Smooth muscle cell (in vitro differentiated cells): ENCODE measurements around the gene GPR176. TPM values are rescaled to one million over a fixed set of nuclear protein-coding genes. Genes with fewer than 3 reads are reported as not detected.

Experiments
- DNase-seq: peaks from one replicate; lab custom pipeline; 2025; ENCODE audit not compliant: unreplicated experiment; lab: John Stamatoyannopoulos, UW
- H2AFZ ChIP-seq: fragments of 200-600 bp; sonication (generic); 2 replicates; pipeline ENCODE4 v1.6.0; 2016; ENCODE audit warnings: antibody characterized with exemption, low read depth, mild to moderate bottlenecking
- H3F3A ChIP-seq: fragments of 200-600 bp; sonication (generic); 2 replicates; pipeline ENCODE4 v1.6.0; 2017; ENCODE audit warnings: antibody characterized with exemption, low read depth
- H3K27ac ChIP-seq: fragments of 200-600 bp; sonication (generic); 2 replicates; pipeline ENCODE4 v1.5.1; 2016; ENCODE audit warnings: low read depth, mild to moderate bottlenecking
- H3K27me3 ChIP-seq: fragments of 200-600 bp; sonication (generic); 2 replicates; pipeline ENCODE4 v1.6.1; 2016; ENCODE audit warnings: low read depth, mild to moderate bottlenecking
- H3K36me3 ChIP-seq: fragments of 200-600 bp; sonication (generic); 2 replicates; pipeline ENCODE4 v1.5.1; 2016; ENCODE audit warnings: low read depth
- H3K4me1 ChIP-seq: fragments of 200-600 bp; sonication (generic); 2 replicates; pipeline ENCODE4 v1.5.1; 2016; ENCODE audit warnings: low read depth
- H3K4me2 ChIP-seq: fragments of 200-600 bp; sonication (generic); 2 replicates; pipeline ENCODE4 v1.6.0; 2016; ENCODE audit warnings: mild to moderate bottlenecking
- H3K4me3 ChIP-seq: fragments of 200-600 bp; sonication (generic); 2 replicates; pipeline ENCODE4 v1.5.1; 2016; ENCODE audit warnings: mild to moderate bottlenecking
- H3K79me2 ChIP-seq: fragments of 200-600 bp; sonication (generic); 2 replicates; pipeline ENCODE4 v1.6.0; 2016; ENCODE audit warnings: low read depth, mild to moderate bottlenecking
- H3K9ac ChIP-seq: fragments of 200-600 bp; sonication (generic); 2 replicates; pipeline ENCODE4 v1.6.0; 2016; ENCODE audit warnings: low read depth
- H3K9me3 ChIP-seq: fragments of 200-600 bp; sonication (generic); replicated peaks from 2 replicates; pipeline ENCODE4 v1.5.1; 2016; ENCODE audit warnings: low read depth
- H4K20me1 ChIP-seq: fragments of 200-600 bp; sonication (generic); 2 replicates; pipeline ENCODE4 v1.6.0; 2016; ENCODE audit warnings: low read depth
- WGBS: methylation state at CpG from one replicate; pipeline ENCODE4 v1.1.7; 2016; ENCODE audit warnings: low lambda C conversion rate; 5-methylcytosine and 5-hydroxymethylcytosine counted together
- polyA plus RNA-seq: library from polyadenylated mRNA; unstranded; fragments of >200 nt; fragmentation: Nextera tagmentation; extraction: Ambion mirVana; gene quantifications from 2 replicates; pipeline ENCODE4 v1.2.1, GENCODE V29; 2016
- total RNA-seq: library from RNA; depleted of rRNA; stranded (reverse); fragments of >200 nt; gene quantifications from 2 replicates; pipeline ENCODE4 v1.2.3, GENCODE V29; 2014
- TF ChIP-seq, protein P1 (sequence below): fragments of 200-600 bp; sonication (generic); IDR thresholded peaks from 2 replicates; pipeline ENCODE4 v1.5.1; 2017; ENCODE audit warnings: borderline replicate concordance, mild to moderate bottlenecking, antibody characterized with exemption; ENCODE audit not compliant: insufficient read depth, poor library complexity, severe bottlenecking

The GPR176 gene
- total and polyA plus RNA-seq, 2 experiments from 2014 or later = 20.0 to 22.4 TPM

DNA sequence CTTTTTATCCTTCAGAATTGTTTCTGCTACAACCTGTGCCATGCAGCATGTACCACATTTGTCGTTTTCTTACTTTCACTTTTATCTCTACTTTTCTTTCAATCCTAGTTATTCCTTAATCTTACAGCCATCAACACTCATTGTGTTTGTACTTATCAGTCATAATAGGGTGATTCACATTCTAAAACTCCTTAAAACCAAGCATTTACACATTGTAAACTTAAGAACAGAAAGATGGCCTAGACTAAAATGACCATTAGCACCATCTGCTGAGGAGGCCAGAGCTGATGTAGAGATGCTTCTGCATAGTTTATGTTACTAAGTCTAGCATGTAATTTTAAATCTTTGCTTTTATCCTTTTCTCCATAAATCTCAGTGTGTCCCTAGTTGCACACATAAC is 39.3 kb upstream of the GPR176 start:
- TF ChIP-seq, protein P1, sequence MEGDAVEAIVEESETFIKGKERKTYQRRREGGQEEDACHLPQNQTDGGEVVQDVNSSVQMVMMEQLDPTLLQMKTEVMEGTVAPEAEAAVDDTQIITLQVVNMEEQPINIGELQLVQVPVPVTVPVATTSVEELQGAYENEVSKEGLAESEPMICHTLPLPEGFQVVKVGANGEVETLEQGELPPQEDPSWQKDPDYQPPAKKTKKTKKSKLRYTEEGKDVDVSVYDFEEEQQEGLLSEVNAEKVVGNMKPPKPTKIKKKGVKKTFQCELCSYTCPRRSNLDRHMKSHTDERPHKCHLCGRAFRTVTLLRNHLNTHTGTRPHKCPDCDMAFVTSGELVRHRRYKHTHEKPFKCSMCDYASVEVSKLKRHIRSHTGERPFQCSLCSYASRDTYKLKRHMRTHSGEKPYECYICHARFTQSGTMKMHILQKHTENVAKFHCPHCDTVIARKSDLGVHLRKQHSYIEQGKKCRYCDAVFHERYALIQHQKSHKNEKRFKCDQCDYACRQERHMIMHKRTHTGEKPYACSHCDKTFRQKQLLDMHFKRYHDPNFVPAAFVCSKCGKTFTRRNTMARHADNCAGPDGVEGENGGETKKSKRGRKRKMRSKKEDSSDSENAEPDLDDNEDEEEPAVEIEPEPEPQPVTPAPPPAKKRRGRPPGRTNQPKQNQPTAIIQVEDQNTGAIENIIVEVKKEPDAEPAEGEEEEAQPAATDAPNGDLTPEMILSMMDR = no peak
- WGBS = 69% methylated on average over 1 of the region's 1 CpG
- H3F3A ChIP-seq = no peaks in the 10 kb centered on the region
- no peak overlapping the region for H2AFZ ChIP-seq
- H3K9ac ChIP-seq = no peak overlapping the region
- no peaks in the 10 kb centered on the region for H3K9me3 ChIP-seq
- H3K4me2 ChIP-seq = no peak overlapping the region
- no peak overlapping the region for H3K4me3 ChIP-seq
- H3K79me2 ChIP-seq = no peaks in the 10 kb centered on the region
- DNase-seq = no peak
- H4K20me1 ChIP-seq = no peaks in the 10 kb centered on the region
- H3K36me3 ChIP-seq = peaks cover 48% of the 10 kb centered on the region
- no peaks in the 10 kb centered on the region for H3K27me3 ChIP-seq
- H3K4me1 ChIP-seq = no peaks in the 10 kb centered on the region
- no peak overlapping the region for H3K27ac ChIP-seq

DNA sequence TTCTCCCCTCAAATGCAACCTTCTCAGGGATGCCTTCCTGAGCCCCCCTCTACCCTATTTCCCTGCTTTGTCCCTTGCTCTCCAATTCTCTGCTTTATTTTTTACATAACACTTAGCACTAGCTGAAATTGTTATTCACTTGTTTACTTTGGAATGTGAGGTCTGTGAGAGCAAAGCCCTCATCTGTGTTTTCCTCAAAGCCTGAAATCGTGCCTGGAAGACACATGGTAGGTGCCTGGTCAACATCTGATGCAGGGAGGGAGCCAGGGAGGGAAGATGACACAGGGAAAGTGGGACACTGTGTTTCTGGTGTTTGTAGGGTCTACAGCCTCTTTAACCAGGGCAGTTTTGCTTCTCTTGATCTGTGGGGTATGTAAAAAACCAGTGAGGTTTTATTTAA is 37.4 kb upstream of the GPR176 start:
- WGBS = 72% methylated on average over 1 of the region's 1 CpG
- DNase-seq = no peak
- Histone ChIP-seq H3K4me2 (no peak overlapping the region), H3K79me2 (no peaks in the 10 kb centered on the region), H3K9me3 (no peaks in the 10 kb centered on the region), H3K36me3 (peaks cover 54% of the 10 kb centered on the region), H3K9ac (no peak overlapping the region), H2AFZ (no peak overlapping the region), H3K4me1 (no peaks in the 10 kb centered on the region), H3K4me3 (no peak overlapping the region), H3K27me3 (no peaks in the 10 kb centered on the region), H3F3A (no peaks in the 10 kb centered on the region), H4K20me1 (no peaks in the 10 kb centered on the region), H3K27ac (no peak overlapping the region)
- TF ChIP-seq, protein P1 = no peak

DNA sequence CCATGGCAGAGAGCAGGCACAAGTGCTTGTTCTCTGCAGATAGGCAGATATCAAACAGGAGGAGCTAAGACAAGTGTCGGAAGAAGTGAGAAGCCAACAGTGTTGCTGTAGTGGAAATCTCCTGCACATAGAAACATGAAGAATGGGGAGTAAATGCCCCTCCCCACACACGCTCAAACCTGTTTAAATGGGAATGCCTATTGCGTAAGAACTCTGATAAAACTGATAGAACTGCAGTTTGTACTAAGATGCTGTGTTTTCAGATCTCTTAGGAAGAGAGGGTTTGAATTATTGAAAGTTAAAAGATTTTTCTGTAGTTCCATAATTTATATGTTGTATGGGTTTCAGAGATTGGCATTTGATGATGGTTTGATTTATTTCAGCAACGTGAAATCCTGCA is 33.5 kb upstream of the GPR176 start:
- 81% methylated on average over 4 of the region's 4 CpGs for WGBS
- Histone ChIP-seq H3K4me2 (no peak overlapping the region), H2AFZ (no peak overlapping the region), H3F3A (no peaks in the 10 kb centered on the region), H4K20me1 (no peaks in the 10 kb centered on the region), H3K9me3 (no peaks in the 10 kb centered on the region), H3K4me1 (no peaks in the 10 kb centered on the region), H3K36me3 (peaks cover 58% of the 10 kb centered on the region), H3K79me2 (no peaks in the 10 kb centered on the region), H3K27ac (no peak overlapping the region), H3K9ac (no peak overlapping the region), H3K27me3 (no peaks in the 10 kb centered on the region), H3K4me3 (no peak overlapping the region)
- TF ChIP-seq, protein P1 = no peak
- DNase-seq = no peak

DNA sequence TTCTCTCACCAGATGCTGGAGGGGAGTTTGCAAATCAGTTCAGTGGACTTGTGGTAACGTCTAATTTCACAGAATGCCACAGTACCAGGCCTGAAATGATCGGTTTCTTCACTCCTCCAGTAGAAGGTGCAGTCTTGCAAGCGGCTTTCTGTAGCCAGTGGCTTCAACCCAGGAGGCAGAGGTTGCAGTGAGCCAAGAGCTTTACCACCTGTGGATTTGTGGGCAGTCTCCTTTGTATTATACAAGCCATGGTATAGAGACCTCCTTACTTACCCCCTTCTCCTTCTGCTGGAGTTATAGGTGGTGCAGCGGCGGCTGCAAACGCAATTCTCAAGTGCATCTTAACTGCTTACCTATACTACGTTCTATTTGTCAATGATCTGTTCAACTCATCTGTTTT is 31.5 kb upstream of the GPR176 start:
- Histone ChIP-seq H3K27me3 (no peaks in the 10 kb centered on the region), H3K36me3 (peaks cover 41% of the 10 kb centered on the region), H3K27ac (no peak overlapping the region), H3K79me2 (no peaks in the 10 kb centered on the region), H4K20me1 (no peaks in the 10 kb centered on the region), H3K4me2 (no peak overlapping the region), H3F3A (no peaks in the 10 kb centered on the region), H3K4me3 (no peak overlapping the region), H3K4me1 (no peaks in the 10 kb centered on the region), H2AFZ (no peak overlapping the region), H3K9ac (no peak overlapping the region), H3K9me3 (no peaks in the 10 kb centered on the region)
- TF ChIP-seq, protein P1 = no peak
- over 99% methylated on average over 7 of the region's 7 CpGs for WGBS
- no peak for DNase-seq
